HG03575 (cell line): ENCODE measurements around the gene KCNC3.

Experiments used
- ATAC-seq: cut with Tn5 transposase; IDR thresholded peaks from one replicate; pipeline ENCODE4 v1.9.1; 2021; ENCODE audit not compliant: unreplicated experiment, insufficient number of reproducible peaks, low FRiP score; ENCODE audit errors: extremely low read depth

The KCNC3 gene

GRCh38 chr19:50290011-50290410 lies 39.2 kb downstream of the KCNC3 start:
- ATAC-seq, result no peak

GRCh38 chr19:50288954-50289353 lies 40.2 kb downstream of the KCNC3 start:
- no peak for ATAC-seq

GRCh38 chr19:50287331-50287730 lies 41.8 kb downstream of the KCNC3 start:
- no peak for ATAC-seq

GRCh38 chr19:50286443-50286842 lies 42.7 kb downstream of the KCNC3 start:
- ATAC-seq, result no peak

- no peak for ATAC-seq
Observed at GRCh38 chr19:50285833-50286232, 43.3 kb downstream of the KCNC3 start.

GRCh38 chr19:50281491-50281890 lies 47.7 kb downstream of the KCNC3 start:
- no peak for ATAC-seq

- no peak for ATAC-seq
Observed at GRCh38 chr19:50280983-50281382, 48.2 kb downstream of the KCNC3 start.

- ATAC-seq, result no peak
Observed at GRCh38 chr19:50280074-50280473, 49.1 kb downstream of the KCNC3 start.

- no peak for ATAC-seq
Observed at GRCh38 chr19:50277966-50278580, 51.1 kb downstream of the KCNC3 start.

GRCh38 chr19:50276370-50277063 lies 52.7 kb downstream of the KCNC3 start:
- no peak for ATAC-seq

GRCh38 chr19:50275577-50276368 lies 53.4 kb downstream of the KCNC3 start:
- ATAC-seq, result no peak

- no peak for ATAC-seq
Observed at GRCh38 chr19:50273821-50274220, 55.4 kb downstream of the KCNC3 start.

- no peak for ATAC-seq
Observed at GRCh38 chr19:50272263-50272897, 56.8 kb downstream of the KCNC3 start.

- ATAC-seq, result no peak
Observed at GRCh38 chr19:50269653-50270052, 59.5 kb downstream of the KCNC3 start.

- no peak for ATAC-seq
Observed at GRCh38 chr19:50268501-50268900, 60.7 kb downstream of the KCNC3 start.

GRCh38 chr19:50268041-50268440 lies 61.1 kb downstream of the KCNC3 start:
- ATAC-seq, result no peak

- ATAC-seq, result no peak
Observed at GRCh38 chr19:50266896-50267295, 62.3 kb downstream of the KCNC3 start.

- ATAC-seq, result no peak
Observed at GRCh38 chr19:50266041-50266440, 63.1 kb downstream of the KCNC3 start.

- no peak for ATAC-seq
Observed at GRCh38 chr19:50264483-50265186, 64.5 kb downstream of the KCNC3 start.
